HG03558 (cell line): ENCODE data around the gene FAM227B.

Source experiments
- ATAC-seq: cut with Tn5 transposase; IDR thresholded peaks from one replicate; pipeline ENCODE4 v1.9.1; 2021; ENCODE audit warnings: moderate number of reproducible peaks; ENCODE audit not compliant: unreplicated experiment; ENCODE audit errors: extremely low read depth

FAM227B gene

GRCh38 chr15:49452595-49452994 lies 168.0 kb downstream of the FAM227B start:
- no peak for ATAC-seq

- no peak for ATAC-seq
Measured at GRCh38 chr15:49441816-49442215, 178.8 kb downstream of the FAM227B start.

DNA sequence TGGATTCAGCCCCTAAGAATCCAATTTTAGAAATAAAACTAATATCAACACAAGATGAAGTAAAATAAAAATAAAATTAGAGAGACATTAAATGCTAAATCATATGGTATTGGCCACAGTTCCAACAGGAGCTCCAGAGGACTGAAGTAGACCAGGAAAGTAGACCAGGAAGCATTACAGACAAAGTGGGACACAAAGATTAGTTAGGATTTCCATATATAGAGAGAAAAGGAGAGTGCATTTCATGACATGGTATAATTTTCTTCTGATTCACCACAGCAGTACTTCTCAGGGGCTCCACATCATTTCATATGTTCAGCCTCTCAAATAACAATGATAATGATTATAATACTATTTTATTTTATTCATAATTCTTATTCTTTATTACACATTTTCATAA lies 179.3 kb downstream of the FAM227B start:
- no peak for ATAC-seq

DNA sequence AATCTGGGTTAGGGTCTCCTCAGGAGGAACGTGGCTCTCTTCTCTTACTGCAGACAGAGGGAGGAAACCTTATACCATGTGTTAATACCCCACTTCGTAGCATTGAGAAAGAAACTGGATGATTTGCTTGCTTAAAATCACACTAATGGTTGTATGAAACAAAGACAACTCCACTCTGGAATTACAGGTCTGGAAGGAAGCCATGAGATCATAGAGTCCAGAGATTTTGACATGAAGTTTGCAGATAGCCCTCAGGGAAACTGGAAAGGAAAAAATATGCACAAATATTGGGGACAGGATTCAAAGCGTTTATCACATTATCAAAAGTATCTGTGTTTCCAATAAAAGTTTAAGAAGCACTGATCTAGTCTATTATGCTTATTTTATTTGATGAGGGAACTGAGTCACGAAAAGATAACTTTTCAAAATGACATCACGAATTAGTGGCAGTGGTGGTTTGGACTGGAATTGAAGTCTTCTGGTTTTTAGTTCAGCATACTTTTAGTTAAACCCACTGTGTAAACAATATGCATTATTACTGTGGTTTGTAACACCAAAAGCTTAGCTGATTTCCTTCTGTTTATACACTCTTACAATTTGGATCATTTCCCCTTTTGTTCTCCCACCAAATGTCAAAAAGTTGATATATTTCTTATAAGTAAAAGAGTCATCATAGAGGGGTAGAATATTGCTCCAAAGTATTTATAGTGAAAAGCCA lies 180.8 kb downstream of the FAM227B start:
- no peak for ATAC-seq

DNA sequence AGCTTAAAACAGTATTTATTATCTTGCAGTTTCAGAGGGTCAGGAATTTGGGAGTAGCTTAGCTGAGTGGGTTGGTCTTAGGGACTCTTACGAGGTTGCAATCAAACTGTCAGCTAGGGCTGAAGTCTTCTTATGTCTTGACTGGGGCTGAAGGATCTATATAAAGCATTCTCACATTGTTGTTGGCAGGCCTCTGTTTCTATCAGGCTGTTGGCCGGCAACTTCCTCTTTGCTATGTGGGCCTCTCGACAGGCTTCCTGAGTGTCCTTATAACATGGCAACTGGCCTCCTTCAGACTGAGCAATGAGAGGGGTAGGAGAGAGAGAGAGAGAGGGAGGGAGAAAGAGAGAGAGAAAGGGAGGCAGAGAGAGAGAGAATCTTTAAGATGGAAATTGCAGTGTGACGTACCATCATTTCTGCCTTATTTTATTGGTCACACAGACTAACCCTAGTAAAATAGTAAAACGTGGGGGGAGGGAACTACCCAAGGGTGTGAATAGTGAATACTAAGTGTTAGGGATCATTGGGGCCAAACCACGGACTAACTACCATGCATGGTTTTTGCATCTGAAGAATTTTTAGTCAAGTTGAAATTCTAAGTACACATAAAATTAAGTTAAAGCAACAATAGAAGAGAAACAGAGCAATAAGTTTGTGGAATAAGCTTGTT lies 181.5 kb downstream of the FAM227B start:
- no peak for ATAC-seq

GRCh38 chr15:49436751-49437150 lies 183.9 kb downstream of the FAM227B start:
- no peak for ATAC-seq

- no peak for ATAC-seq
Measured at GRCh38 chr15:49435174-49435573, 185.4 kb downstream of the FAM227B start.

- no peak for ATAC-seq
Measured at GRCh38 chr15:49430046-49430445, 190.6 kb downstream of the FAM227B start.

GRCh38 chr15:49428409-49429095 lies 192.1 kb downstream of the FAM227B start:
- ATAC-seq = no peak

DNA sequence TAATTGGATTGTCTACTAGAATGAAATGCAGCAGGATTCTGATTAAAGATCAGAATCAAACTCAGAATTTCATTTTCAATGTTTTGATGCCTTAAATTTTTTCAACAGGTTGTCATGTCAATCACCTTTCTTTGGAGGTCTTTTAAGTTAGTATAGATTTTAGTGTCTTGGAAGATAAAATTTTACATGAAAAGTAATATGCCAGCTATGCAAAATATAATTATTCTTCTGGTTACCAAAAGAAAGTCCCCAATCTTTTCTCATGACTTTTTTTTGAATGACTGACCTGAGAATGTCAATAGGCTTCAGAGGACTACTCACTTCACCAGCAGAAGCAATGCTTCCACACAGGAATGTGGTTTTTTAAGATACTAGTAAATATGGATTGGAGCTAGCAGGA lies 193.2 kb downstream of the FAM227B start:
- ATAC-seq = no peak

DNA sequence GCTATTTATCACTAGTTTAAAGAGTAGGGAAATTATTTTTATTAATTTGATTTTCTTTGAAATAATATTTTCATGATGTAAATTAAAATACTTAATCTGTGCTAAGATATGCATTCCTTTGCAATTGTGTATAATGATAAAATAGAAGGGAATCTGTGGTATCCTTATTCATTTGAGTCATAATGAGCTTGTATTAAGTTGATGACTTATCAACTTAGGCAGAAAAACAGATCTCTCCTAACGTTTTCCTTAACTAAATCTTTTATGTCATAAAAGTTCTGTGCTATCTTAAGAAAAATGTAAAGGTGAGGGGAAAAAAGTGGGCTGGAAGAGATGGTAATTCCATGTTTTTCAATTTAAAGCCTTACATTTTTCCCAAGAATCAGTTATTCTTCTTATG lies 195.7 kb downstream of the FAM227B start:
- no peak for ATAC-seq

GRCh38 chr15:49423901-49424550 lies 196.6 kb downstream of the FAM227B start:
- ATAC-seq = no peak

- ATAC-seq = no peak
Measured at GRCh38 chr15:49423021-49423420, 197.6 kb downstream of the FAM227B start, which contains the start of gene FGF7. Gene FGF7, plus strand, starts transcription at chr15:49423242. Its CDS starts 1,056 bp downstream, at chr15:49424298.

GRCh38 chr15:49421991-49422390 lies 198.6 kb downstream of the FAM227B start:
- no peak for ATAC-seq

- no peak for ATAC-seq
Measured at GRCh38 chr15:49418811-49419210, 201.8 kb downstream of the FAM227B start.

GRCh38 chr15:49415638-49416037 lies 205.0 kb downstream of the FAM227B start:
- no peak for ATAC-seq

DNA sequence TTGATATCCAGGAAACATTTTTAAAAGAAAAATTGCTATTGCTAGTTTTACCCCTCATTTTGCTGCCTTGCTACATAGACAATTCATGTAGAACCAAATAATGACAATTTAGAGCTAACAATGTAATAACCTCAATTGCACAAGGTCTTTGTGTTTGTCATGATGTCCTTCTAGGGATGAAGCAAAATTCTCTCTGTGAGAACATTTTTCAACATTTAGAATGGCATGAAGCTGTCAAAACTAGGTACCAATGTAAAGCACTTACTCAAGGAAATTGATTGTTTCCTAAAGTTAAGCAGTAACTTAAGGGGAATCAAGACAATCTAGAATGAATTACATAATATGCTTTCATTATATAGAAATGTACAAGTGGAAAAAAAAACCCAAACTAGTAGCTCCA lies 205.5 kb downstream of the FAM227B start:
- no peak for ATAC-seq

GRCh38 chr15:49412797-49413196 lies 207.8 kb downstream of the FAM227B start:
- ATAC-seq = no peak

DNA sequence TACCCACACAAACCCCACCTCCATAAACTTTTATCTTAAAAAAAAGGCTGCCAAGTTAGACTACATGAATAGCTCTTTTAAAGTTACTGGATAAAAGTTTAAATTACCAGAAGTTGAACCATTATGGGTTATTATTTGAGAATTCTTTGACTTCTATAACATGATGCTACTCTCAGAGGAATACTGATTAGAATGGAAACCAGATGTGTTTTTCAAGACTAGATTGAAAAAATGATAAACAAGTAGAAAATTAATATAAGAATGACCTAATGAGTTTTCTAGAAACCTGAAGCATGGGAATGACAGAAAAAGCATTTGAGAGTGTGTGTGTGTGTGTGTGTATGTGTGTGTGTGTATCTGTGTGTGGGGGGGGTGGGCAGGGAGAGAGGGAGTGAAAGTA lies 210.0 kb downstream of the FAM227B start:
- ATAC-seq = no peak

- ATAC-seq = no peak
Measured at GRCh38 chr15:49406352-49407118, 214.1 kb downstream of the FAM227B start.
